Liver (tissue), 9 donors: Measurements from ENCODE around the gene EIF1AD. TPM values are rescaled to one million over a fixed set of nuclear protein-coding genes. Genes with fewer than 3 reads are reported as not detected.

ENCODE experiments used
- DNase-seq: peaks from one replicate; pipeline ENCODE4 v3.0.0-alpha.2; 2017; ENCODE audit warnings: low spot score
- H3K27ac ChIP-seq, 2 donors: one replicate each; pipeline ENCODE4 v1.7.0; 2013; ENCODE audit warnings: inconsistent platforms in 2 of 2, low read length in 2 of 2, control low read depth in 1 of 2, low read depth in 1 of 2, mild to moderate bottlenecking in 1 of 2
- H3K27me3 ChIP-seq, 4 donors: one replicate each; pipeline versions ENCODE4 v1.6.1 to v1.7.0; 2013; ENCODE audit warnings: low read length in 3 of 4, inconsistent platforms in 1 of 4, mild to moderate bottlenecking in 1 of 4, moderate library complexity in 1 of 4; ENCODE audit not compliant: control insufficient read depth in 4 of 4, insufficient read depth in 4 of 4
- H3K36me3 ChIP-seq, 4 donors: one replicate each; pipeline versions ENCODE4 v1.6.1 to v1.7.0; 2013; ENCODE audit warnings: low read length in 3 of 4, mild to moderate bottlenecking in 3 of 4, low read depth in 1 of 4, moderate library complexity in 1 of 4; ENCODE audit not compliant: control insufficient read depth in 4 of 4, insufficient read depth in 3 of 4
- H3K4me1 ChIP-seq, 4 donors: one replicate each; pipeline versions ENCODE4 v1.6.1 to v1.7.0; 2013; ENCODE audit warnings: low read length in 3 of 4, mild to moderate bottlenecking in 3 of 4, moderate library complexity in 1 of 4; ENCODE audit not compliant: control insufficient read depth in 4 of 4, insufficient read depth in 4 of 4
- H3K4me3 ChIP-seq, 3 donors: one replicate each; pipeline versions ENCODE4 v1.6.1 to v1.7.0; 2013; ENCODE audit warnings: low read length in 3 of 3, control low read depth in 1 of 3, low read depth in 1 of 3, mild to moderate bottlenecking in 1 of 3
- H3K9ac ChIP-seq, 2 donors: one replicate each; pipeline ENCODE4 v1.7.0; 2013; ENCODE audit warnings: low read length in 2 of 2, mild to moderate bottlenecking in 2 of 2, moderate library complexity in 2 of 2, control low read depth in 1 of 2, low read depth in 1 of 2
- H3K9me3 ChIP-seq, 4 donors: one replicate each; pipeline versions ENCODE4 v1.6.1 to v1.7.0; 2013; ENCODE audit warnings: low read length in 3 of 4; ENCODE audit not compliant: control insufficient read depth in 4 of 4
- ATF3 ChIP-seq: IDR thresholded peaks from 2 replicates; pipeline ENCODE4 v1.6.1; 2016; ENCODE audit warnings: antibody characterized with exemption
- CTCF ChIP-seq: fragments of 150-350 bp; IDR thresholded peaks from 2 replicates; pipeline ENCODE4 v1.5.1; 2017; ENCODE audit warnings: improper control_type of control experiment, low read depth, low read length; ENCODE audit not compliant: missing input control
- EGR1 ChIP-seq, 2 donors: IDR thresholded peaks; 2 replicates each; pipeline ENCODE4 v1.6.1; 2016 to 2018; ENCODE audit warnings: antibody characterized with exemption in 2 of 2, low read depth in 2 of 2
- FOXA1 ChIP-seq: IDR thresholded peaks from 2 replicates; pipeline ENCODE4 v1.6.1; 2016; ENCODE audit warnings: antibody characterized with exemption
- FOXA2 ChIP-seq: IDR thresholded peaks from 2 replicates; pipeline ENCODE4 v1.6.1; 2016; ENCODE audit warnings: antibody characterized with exemption
- GABPA ChIP-seq, 2 donors: IDR thresholded peaks in 1 of 2; conservative IDR thresholded peaks in 1 of 2; 2 replicates each; pipeline ENCODE4 v1.6.1; 2016; ENCODE audit warnings: antibody characterized with exemption in 2 of 2, mild to moderate bottlenecking in 1 of 2, moderate library complexity in 1 of 2
- HNF4A ChIP-seq, 2 donors: conservative IDR thresholded peaks; 2 replicates each; pipeline ENCODE4 v1.6.1; 2016; ENCODE audit warnings: antibody characterized with exemption in 2 of 2, mild to moderate bottlenecking in 2 of 2
- HNF4G ChIP-seq: IDR thresholded peaks from 2 replicates; pipeline ENCODE4 v1.6.1; 2016; ENCODE audit warnings: antibody characterized with exemption
- JUND ChIP-seq, 2 donors: IDR thresholded peaks; 2 replicates each; pipeline ENCODE4 v1.6.1; 2016; ENCODE audit warnings: antibody characterized with exemption in 2 of 2
- MAX ChIP-seq: IDR thresholded peaks from 2 replicates; pipeline ENCODE4 v1.6.1; 2016; ENCODE audit warnings: antibody characterized with exemption
- NR2F2 ChIP-seq: IDR thresholded peaks from 2 replicates; pipeline ENCODE4 v1.6.1; 2016; ENCODE audit warnings: antibody characterized with exemption
- RAD21 ChIP-seq, 2 donors: IDR thresholded peaks; 2 replicates each; pipeline ENCODE4 v1.6.1; 2016; ENCODE audit warnings: antibody characterized with exemption in 2 of 2, mild to moderate bottlenecking in 2 of 2
- REST ChIP-seq: IDR thresholded peaks from 2 replicates; pipeline ENCODE4 v1.6.1; 2016; ENCODE audit warnings: antibody characterized with exemption, mild to moderate bottlenecking
- RXRA ChIP-seq, 2 donors: IDR thresholded peaks; 2 replicates each; pipeline ENCODE4 v1.6.1; 2017 to 2018; ENCODE audit warnings: antibody characterized with exemption in 2 of 2, mild to moderate bottlenecking in 1 of 2
- SP1 ChIP-seq: IDR thresholded peaks from 2 replicates; pipeline ENCODE4 v1.6.1; 2018; ENCODE audit warnings: antibody characterized with exemption, mild to moderate bottlenecking
- TAF1 ChIP-seq: conservative IDR thresholded peaks from 2 replicates; pipeline ENCODE4 v1.6.1; 2016; ENCODE audit warnings: antibody characterized with exemption, mild to moderate bottlenecking
- YY1 ChIP-seq: IDR thresholded peaks from 2 replicates; pipeline ENCODE4 v1.6.1; 2016; ENCODE audit warnings: antibody characterized with exemption, mild to moderate bottlenecking
- ZBTB33 ChIP-seq: IDR thresholded peaks from 2 replicates; pipeline ENCODE4 v1.6.1; 2016; ENCODE audit warnings: antibody characterized with exemption
- WGBS: extraction: QIAGEN DNeasy Blood & Tissue Kit; methylation state at CpG from one replicate; pipeline ENCODE4 v1.1.7; 2013; 5-methylcytosine and 5-hydroxymethylcytosine counted together
- polyA plus RNA-seq, 2 donors: library from polyadenylated mRNA; stranded (reverse) in 1 of 2; unstranded in 1 of 2; fragments of 200-250 nt in 1 of 2; fragments of >200 nt in 1 of 2; fragmentation: Nextera tagmentation in 1 of 2; extraction: Ambion mirVana in 1 of 2; gene quantifications; one replicate each; pipeline versions ENCODE4 v1.2.1 to v1.2.3, GENCODE V29; 2013 to 2015
- total RNA-seq, 2 donors: library from RNA; depleted of rRNA; stranded (reverse); fragments of >200 nt; gene quantifications; one replicate each; pipeline ENCODE4 v1.2.3, GENCODE V29; 2014
- donor health status: healthy.
- donor health status: healthy.
- donor health status: healthy.
- donor health status: healthy.
- donor health status: healthy.

Gene EIF1AD
- total and polyA plus RNA-seq, 4 donors = 6.3 to 18.2 (median 14.2) TPM

- Histone ChIP-seq H3K36me3 (peaks cover 0 to 3% (median under 1%) of the 10 kb centered on the region in 4 donors), H3K9me3 (no peaks in the 10 kb centered on the region), H3K27me3 (no peaks in the 10 kb centered on the region), H3K27ac (no peak overlapping the region), H3K4me3 (no peak overlapping the region), H3K4me1 (no peaks in the 10 kb centered on the region), H3K9ac (no peak overlapping the region)
- 86% methylated on average over 5 of the region's 5 CpGs for WGBS
- no peak for TF ChIP-seq NR2F2
- TF ChIP-seq ATF3 = no peak
- no peak for TF ChIP-seq FOXA1
- no peak for TF ChIP-seq RXRA (IDR thresholded peaks at IDR 0.05)
- TF ChIP-seq ZBTB33 = no peak
- TF ChIP-seq REST = no peak
- TF ChIP-seq HNF4G = no peak
- TF ChIP-seq MAX = no peak
- no peak for TF ChIP-seq FOXA2
- no peak for TF ChIP-seq RAD21 (IDR thresholded peaks at IDR 0.05)
- TF ChIP-seq SP1 = no peak
- TF ChIP-seq JUND (IDR thresholded peaks at IDR 0.05) = no peak
- no peak for TF ChIP-seq HNF4A (conservative IDR thresholded peaks at IDR 0.05)
- TF ChIP-seq YY1 = no peak
- TF ChIP-seq CTCF = no peak
- no peak for TF ChIP-seq TAF1
- TF ChIP-seq GABPA (IDR thresholded peaks at IDR 0.05 in 1 of 2, conservative IDR thresholded peaks at IDR 0.05 in 1 of 2) = no peak
- TF ChIP-seq EGR1 (IDR thresholded peaks at IDR 0.05; ENCODE audit: low read depth in 2 of 2) = no peak
- no peak for DNase-seq
Observed at GRCh38 chr11:65992056-65992455, 9.9 kb downstream of the EIF1AD start.
